MM.1S (cell line): ENCODE data around the gene GNA14.
"Not testable (repeated sequence)": the region's sequence is repeated elsewhere in the genome, so short reads cannot be mapped to it uniquely, and the experiment has no call there.

Source experiments
- EZH2 ChIP-seq: fragments of 300-600 bp; sonication (generic); optimal IDR thresholded peaks from 2 replicates; pipeline ENCODE3; 2017; ENCODE audit warnings: low read depth, mild to moderate bottlenecking, antibody characterized with exemption, low read length, mixed read lengths
- TF ChIP-seq, protein P1 (sequence below): fragments of 300-600 bp; sonication (generic); IDR thresholded peaks from 2 replicates; pipeline ENCODE4 v1.5.1; 2016; ENCODE audit warnings: antibody characterized with exemption, low read length, mixed read lengths

DNA sequence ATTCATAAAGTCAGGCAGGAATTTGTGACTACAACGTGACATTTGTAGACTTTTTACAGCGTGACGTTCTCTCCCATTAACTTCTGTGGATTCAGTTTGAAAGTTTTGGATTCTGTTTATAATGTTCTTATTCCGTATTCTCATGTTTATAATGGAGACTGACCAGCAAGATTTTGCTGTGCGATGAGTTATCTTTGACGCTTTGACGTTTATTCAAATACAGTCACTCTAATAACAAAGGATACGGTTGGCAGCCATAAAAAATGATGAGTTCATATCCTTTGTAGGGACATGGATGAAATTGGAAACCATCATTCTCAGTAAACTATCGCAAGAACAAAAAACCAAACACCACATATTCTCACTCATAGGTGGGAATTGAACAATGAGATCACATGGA, 249.5 kb downstream of the GNA14 start:
- not testable (repeated sequence) for TF ChIP-seq EZH2
- TF ChIP-seq, protein P1, sequence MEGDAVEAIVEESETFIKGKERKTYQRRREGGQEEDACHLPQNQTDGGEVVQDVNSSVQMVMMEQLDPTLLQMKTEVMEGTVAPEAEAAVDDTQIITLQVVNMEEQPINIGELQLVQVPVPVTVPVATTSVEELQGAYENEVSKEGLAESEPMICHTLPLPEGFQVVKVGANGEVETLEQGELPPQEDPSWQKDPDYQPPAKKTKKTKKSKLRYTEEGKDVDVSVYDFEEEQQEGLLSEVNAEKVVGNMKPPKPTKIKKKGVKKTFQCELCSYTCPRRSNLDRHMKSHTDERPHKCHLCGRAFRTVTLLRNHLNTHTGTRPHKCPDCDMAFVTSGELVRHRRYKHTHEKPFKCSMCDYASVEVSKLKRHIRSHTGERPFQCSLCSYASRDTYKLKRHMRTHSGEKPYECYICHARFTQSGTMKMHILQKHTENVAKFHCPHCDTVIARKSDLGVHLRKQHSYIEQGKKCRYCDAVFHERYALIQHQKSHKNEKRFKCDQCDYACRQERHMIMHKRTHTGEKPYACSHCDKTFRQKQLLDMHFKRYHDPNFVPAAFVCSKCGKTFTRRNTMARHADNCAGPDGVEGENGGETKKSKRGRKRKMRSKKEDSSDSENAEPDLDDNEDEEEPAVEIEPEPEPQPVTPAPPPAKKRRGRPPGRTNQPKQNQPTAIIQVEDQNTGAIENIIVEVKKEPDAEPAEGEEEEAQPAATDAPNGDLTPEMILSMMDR = not testable (repeated sequence)
